Measurements from ENCODE around the gene LMNTD2.
"Not testable (repeated sequence)": the region's sequence is repeated elsewhere in the genome, so short reads cannot be mapped to it uniquely, and the experiment has no call there.

Gene LMNTD2

DNA sequence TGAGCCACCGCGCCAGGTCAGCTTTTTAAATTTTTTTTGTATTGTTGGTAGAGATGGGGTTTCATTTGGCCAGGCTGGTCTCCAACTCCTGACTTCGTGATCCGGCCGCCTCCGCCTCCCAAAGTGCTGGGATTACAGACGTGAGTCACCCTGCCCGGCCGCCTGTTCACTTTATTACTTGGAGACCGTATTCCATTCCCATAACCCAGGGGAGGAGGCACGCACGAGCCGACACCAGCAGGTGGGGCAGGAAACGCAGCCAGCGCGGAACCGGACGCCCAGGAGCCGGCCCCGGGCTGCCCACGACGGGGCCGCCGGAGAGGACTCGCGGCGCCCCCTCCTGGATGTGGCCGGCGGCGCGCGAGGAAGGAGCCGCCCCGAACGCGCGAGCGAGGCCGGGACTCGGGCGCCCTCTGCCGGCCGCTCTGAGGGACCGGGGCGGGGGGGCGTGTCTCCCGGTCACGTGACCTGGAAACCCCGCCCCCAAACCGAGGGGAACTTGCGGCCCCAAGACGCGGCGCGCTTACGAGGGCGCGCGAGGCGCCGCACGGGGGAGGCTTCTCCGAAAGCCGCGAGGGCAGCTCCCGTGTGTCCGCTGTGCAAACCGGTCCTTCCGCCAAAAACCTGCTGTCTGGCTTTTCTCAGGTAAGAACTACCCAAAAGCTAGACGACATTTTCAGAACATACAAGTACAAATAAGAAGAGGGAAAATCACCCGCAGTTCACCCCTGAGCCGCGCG is 41.9 kb downstream of the LMNTD2 start:
- Histone ChIP-seq H3K79me1 (ENCODE audit: low read depth, low read length) (peaks cover 4% of the 10 kb centered on the region), H3K36me3 (replicated peaks in 1 of 2; ENCODE audit: control insufficient read depth in 2 of 2, insufficient read depth in 2 of 2, low read length in 2 of 2) (peaks cover 2 to 11% of the 10 kb centered on the region in 2 donors), H3K4me3 (ENCODE audit: low read length in 2 of 2) (no peak overlapping the region), H2BK15ac (ENCODE audit: low read length) (no peak overlapping the region), H3K4ac (ENCODE audit: low read length) (no peak overlapping the region), H3K4me2 (ENCODE audit: insufficient read depth, low read length, poor library complexity, severe bottlenecking) (peak overlapping the region; percentile 2), H2BK5ac (ENCODE audit: low read length) (no peak overlapping the region), H3K9ac (ENCODE audit: low read depth, low read length, poor library complexity) (no peak overlapping the region), H4K91ac (ENCODE audit: low read depth, low read length, poor library complexity) (no peak overlapping the region), H4K8ac (ENCODE audit: low read depth, low read length) (no peak overlapping the region), H3K4me1 (ENCODE audit: control insufficient read depth in 2 of 2, insufficient read depth in 1 of 2, low read depth in 1 of 2, low read length in 2 of 2) (no peaks in the 10 kb centered on the region), H3K9me3 (replicated peaks in 1 of 2; ENCODE audit: control insufficient read depth in 2 of 2, insufficient read depth in 1 of 2, low read depth in 1 of 2, low read length in 2 of 2) (peaks cover 2 to 13% of the 10 kb centered on the region in 2 donors), H3K27me3 (ENCODE audit: control insufficient read depth in 3 of 3, insufficient read depth in 3 of 3, low read depth in 1 of 3, low read length in 3 of 3) (no peaks in the 10 kb centered on the region), H2AK5ac (ENCODE audit: low read depth, low read length) (no peak overlapping the region), H3K18ac (ENCODE audit: low read length) (no peak overlapping the region), H2AFZ (ENCODE audit: low read length) (peak overlapping the region; percentile 56), H3K27ac (replicated peaks; ENCODE audit: low read length) (no peak overlapping the region), H3K23ac (ENCODE audit: low read depth, low read length, poor library complexity) (no peak overlapping the region), H3K14ac (ENCODE audit: low read length) (no peak overlapping the region), H2BK12ac (ENCODE audit: low read length) (no peak overlapping the region), H2BK120ac (ENCODE audit: low read depth, low read length) (no peak overlapping the region)
- peak; percentile 63 for DNase-seq (ENCODE audit: low spot score)
- no CpG with 5 or more reads among the region's 74 CpGs for WGBS, 2 donors (ENCODE audit: extremely low coverage in 2 of 2, insufficient read length in 2 of 2, insufficient replicate concordance in 1 of 2)

- not testable (repeated sequence) for H2AK5ac ChIP-seq (ENCODE audit: low read depth, low read length); H2BK12ac ChIP-seq (ENCODE audit: low read length); H3K4me3 ChIP-seq (ENCODE audit: low read length in 2 of 2); H3K9ac ChIP-seq (ENCODE audit: low read depth, low read length, poor library complexity); H3K14ac ChIP-seq (ENCODE audit: low read length); H4K8ac ChIP-seq (ENCODE audit: low read depth, low read length); H3K27me3 ChIP-seq (ENCODE audit: control insufficient read depth in 3 of 3, insufficient read depth in 3 of 3, low read depth in 1 of 3, low read length in 3 of 3); H3K27ac ChIP-seq (replicated peaks; ENCODE audit: low read length); H3K4me1 ChIP-seq (ENCODE audit: control insufficient read depth in 2 of 2, insufficient read depth in 1 of 2, low read depth in 1 of 2, low read length in 2 of 2); H2BK5ac ChIP-seq (ENCODE audit: low read length); H3K4ac ChIP-seq (ENCODE audit: low read length); H2BK120ac ChIP-seq (ENCODE audit: low read depth, low read length); H4K91ac ChIP-seq (ENCODE audit: low read depth, low read length, poor library complexity); H3K79me1 ChIP-seq (ENCODE audit: low read depth, low read length); H3K23ac ChIP-seq (ENCODE audit: low read depth, low read length, poor library complexity); H2AFZ ChIP-seq (ENCODE audit: low read length); H3K18ac ChIP-seq (ENCODE audit: low read length); H3K4me2 ChIP-seq (ENCODE audit: insufficient read depth, low read length, poor library complexity, severe bottlenecking); DNase-seq (ENCODE audit: low spot score); H2BK15ac ChIP-seq (ENCODE audit: low read length)
- H3K36me3 ChIP-seq (replicated peaks in 1 of 2; ENCODE audit: control insufficient read depth in 2 of 2, insufficient read depth in 2 of 2, low read length in 2 of 2), result peaks cover 2 to 22% of the 10 kb centered on the region in 2 donors
- H3K9me3 ChIP-seq (replicated peaks in 1 of 2; ENCODE audit: control insufficient read depth in 2 of 2, insufficient read depth in 1 of 2, low read depth in 1 of 2, low read length in 2 of 2), result peaks cover 2 to 13% of the 10 kb centered on the region in 2 donors
- no CpG with 5 or more reads among the region's 43 CpGs for WGBS, 2 donors (ENCODE audit: extremely low coverage in 2 of 2, insufficient read length in 2 of 2, insufficient replicate concordance in 1 of 2)
These were observed 43.4 kb downstream of the LMNTD2 start for GRCh38 chr11:516918-517685.

DNA sequence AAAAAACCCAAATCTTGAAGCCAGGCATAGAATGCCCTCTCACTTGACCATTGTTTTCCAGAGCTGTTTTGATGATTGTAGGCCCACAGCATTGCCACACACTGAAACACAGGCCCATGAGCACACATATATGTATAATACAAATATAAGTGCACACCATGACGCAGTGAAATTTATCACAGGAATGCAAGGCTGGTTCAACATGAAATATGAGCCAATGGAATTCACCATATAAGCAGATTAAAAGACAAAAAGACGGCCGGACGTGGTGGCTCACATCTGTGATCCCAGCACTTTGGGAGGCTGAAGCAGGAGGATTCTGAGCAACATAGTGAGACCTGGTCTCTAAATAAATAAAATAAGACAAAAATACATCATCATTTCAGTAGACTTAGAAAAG is 44.1 kb downstream of the LMNTD2 start:
- Histone ChIP-seq H3K4me3 (ENCODE audit: low read length in 2 of 2) (no peak overlapping the region), H3K27ac (replicated peaks; ENCODE audit: low read length) (no peak overlapping the region), H3K23ac (ENCODE audit: low read depth, low read length, poor library complexity) (no peak overlapping the region), H2BK15ac (ENCODE audit: low read length) (no peak overlapping the region), H3K14ac (ENCODE audit: low read length) (no peak overlapping the region), H4K91ac (ENCODE audit: low read depth, low read length, poor library complexity) (no peak overlapping the region), H3K4me2 (ENCODE audit: insufficient read depth, low read length, poor library complexity, severe bottlenecking) (no peak overlapping the region), H2BK5ac (ENCODE audit: low read length) (no peak overlapping the region), H3K79me1 (ENCODE audit: low read depth, low read length) (peaks cover 4% of the 10 kb centered on the region), H3K9ac (ENCODE audit: low read depth, low read length, poor library complexity) (no peak overlapping the region), H2BK12ac (ENCODE audit: low read length) (no peak overlapping the region), H3K9me3 (replicated peaks in 1 of 2; ENCODE audit: control insufficient read depth in 2 of 2, insufficient read depth in 1 of 2, low read depth in 1 of 2, low read length in 2 of 2) (peaks cover 2 to 13% of the 10 kb centered on the region in 2 donors), H3K18ac (ENCODE audit: low read length) (no peak overlapping the region), H3K27me3 (ENCODE audit: control insufficient read depth in 3 of 3, insufficient read depth in 3 of 3, low read depth in 1 of 3, low read length in 3 of 3) (no peaks in the 10 kb centered on the region), H3K4ac (ENCODE audit: low read length) (no peak overlapping the region), H3K36me3 (replicated peaks in 1 of 2; ENCODE audit: control insufficient read depth in 2 of 2, insufficient read depth in 2 of 2, low read length in 2 of 2) (peaks cover 2 to 25% of the 10 kb centered on the region in 2 donors), H2AFZ (ENCODE audit: low read length) (no peak overlapping the region), H3K4me1 (ENCODE audit: control insufficient read depth in 2 of 2, insufficient read depth in 1 of 2, low read depth in 1 of 2, low read length in 2 of 2) (no peaks in the 10 kb centered on the region), H2AK5ac (ENCODE audit: low read depth, low read length) (no peak overlapping the region), H4K8ac (ENCODE audit: low read depth, low read length) (no peak overlapping the region), H2BK120ac (ENCODE audit: low read depth, low read length) (no peak overlapping the region)
- WGBS, 2 donors (ENCODE audit: extremely low coverage in 2 of 2, insufficient read length in 2 of 2, insufficient replicate concordance in 1 of 2), result no CpG with 5 or more reads among the region's 4 CpGs
- no peak for DNase-seq (ENCODE audit: low spot score)

DNA sequence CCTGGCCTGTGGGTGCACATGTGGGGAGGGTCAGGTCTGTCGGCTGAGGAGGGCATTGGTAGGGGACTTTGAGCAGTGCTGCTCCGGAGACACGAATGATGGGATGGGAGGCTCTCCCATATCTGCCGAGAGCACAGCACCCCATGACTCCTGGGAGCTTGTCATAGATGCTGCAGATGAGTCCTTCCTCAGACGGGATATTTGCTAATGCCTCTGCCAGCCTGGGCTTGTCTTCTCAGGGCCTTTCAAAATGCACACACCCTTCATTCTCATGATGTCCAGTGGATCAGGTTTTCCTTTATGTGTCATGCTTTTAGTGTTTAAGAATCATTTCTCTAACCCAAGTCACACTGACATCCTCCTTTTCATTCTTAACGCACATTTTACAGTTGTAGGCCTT is 45.4 kb downstream of the LMNTD2 start:
- no peak overlapping the region for H3K14ac ChIP-seq (ENCODE audit: low read length)
- no peak overlapping the region for H2BK5ac ChIP-seq (ENCODE audit: low read length)
- no peak overlapping the region for H3K4ac ChIP-seq (ENCODE audit: low read length)
- no peak overlapping the region for H2BK120ac ChIP-seq (ENCODE audit: low read depth, low read length)
- peaks cover 4% of the 10 kb centered on the region for H3K79me1 ChIP-seq (ENCODE audit: low read depth, low read length)
- H3K4me3 ChIP-seq (ENCODE audit: low read length in 2 of 2), result no peak overlapping the region
- WGBS, 2 donors (ENCODE audit: extremely low coverage in 2 of 2, insufficient read length in 2 of 2, insufficient replicate concordance in 1 of 2), result no CpG with 5 or more reads among the region's 6 CpGs
- H2AFZ ChIP-seq (ENCODE audit: low read length), result no peak overlapping the region
- no peak overlapping the region for H4K91ac ChIP-seq (ENCODE audit: low read depth, low read length, poor library complexity)
- no peak overlapping the region for H3K9ac ChIP-seq (ENCODE audit: low read depth, low read length, poor library complexity)
- peaks cover 0 to 13% of the 10 kb centered on the region in 2 donors for H3K9me3 ChIP-seq (replicated peaks in 1 of 2; ENCODE audit: control insufficient read depth in 2 of 2, insufficient read depth in 1 of 2, low read depth in 1 of 2, low read length in 2 of 2)
- H2AK5ac ChIP-seq (ENCODE audit: low read depth, low read length), result no peak overlapping the region
- no peak overlapping the region for H4K8ac ChIP-seq (ENCODE audit: low read depth, low read length)
- H3K27ac ChIP-seq (replicated peaks; ENCODE audit: low read length), result no peak overlapping the region
- peaks cover 2 to 33% of the 10 kb centered on the region in 2 donors for H3K36me3 ChIP-seq (replicated peaks in 1 of 2; ENCODE audit: control insufficient read depth in 2 of 2, insufficient read depth in 2 of 2, low read length in 2 of 2)
- H3K4me1 ChIP-seq (ENCODE audit: control insufficient read depth in 2 of 2, insufficient read depth in 1 of 2, low read depth in 1 of 2, low read length in 2 of 2), result no peaks in the 10 kb centered on the region
- no peak overlapping the region for H2BK12ac ChIP-seq (ENCODE audit: low read length)
- no peak overlapping the region for H3K4me2 ChIP-seq (ENCODE audit: insufficient read depth, low read length, poor library complexity, severe bottlenecking)
- H2BK15ac ChIP-seq (ENCODE audit: low read length), result no peak overlapping the region
- DNase-seq (ENCODE audit: low spot score), result no peak
- H3K27me3 ChIP-seq (ENCODE audit: control insufficient read depth in 3 of 3, insufficient read depth in 3 of 3, low read depth in 1 of 3, low read length in 3 of 3), result no peaks in the 10 kb centered on the region
- H3K18ac ChIP-seq (ENCODE audit: low read length), result no peak overlapping the region
- H3K23ac ChIP-seq (ENCODE audit: low read depth, low read length, poor library complexity), result no peak overlapping the region
